IMR-90 (cell line): ENCODE measurements around the gene CCDC51. TPM values are rescaled to one million over a fixed set of nuclear protein-coding genes. Genes with fewer than 3 reads are reported as not detected.

Experiments
- ATAC-seq: fragments of 200-7000 bp; cut with Tn5 transposase; 2 replicates; pipeline ENCODE4 v1.9.1; 2020; ENCODE audit warnings: low read depth, mild to moderate bottlenecking, moderate library complexity
- BruUV-seq: library from RNA; stranded (reverse); fragments of 400-500 nt; replicated peaks from 2 replicates; lab custom pipeline; 2021; lab: Mats Ljungman, UMichigan
- CTCF ChIA-PET: fragments of 300-600 bp; formaldehyde crosslinking; extraction: SDS; loops from one replicate; lab custom pipeline; 2021; ENCODE audit warnings: antibody characterized with exemption; lab: Yijun Ruan, JAX
- POLR2A ChIA-PET: fragments of 300-600 bp; sonication (Branson Sonifier 250); formaldehyde crosslinking; loops from one replicate; lab custom pipeline; 2022; ENCODE audit warnings: antibody characterized with exemption; ENCODE audit not compliant: unreplicated experiment; lab: Charles Lee
- DNase-seq: peaks from one replicate; pipeline ENCODE4 v3.0.0; 2013
- H2AFZ ChIP-seq: replicated peaks from 2 replicates; pipeline ENCODE3; 2013; ENCODE audit warnings: low read length, mild to moderate bottlenecking; ENCODE audit not compliant: poor library complexity
- H2AK5ac ChIP-seq: 2 replicates; pipeline ENCODE4 v1.6.1; 2013; ENCODE audit warnings: low read depth, low read length, inconsistent platforms
- H2AK9ac ChIP-seq: replicated peaks from 2 replicates; pipeline ENCODE3; 2013; ENCODE audit warnings: mild to moderate bottlenecking, low read depth, low read length, moderate library complexity; ENCODE audit not compliant: poor library complexity
- H2BK120ac ChIP-seq: 2 replicates; pipeline ENCODE4 v1.6.1; 2013; ENCODE audit warnings: low read depth, low read length, inconsistent platforms
- H2BK15ac ChIP-seq: 3 replicates; pipeline ENCODE4 v1.6.1; 2013; ENCODE audit warnings: low read depth, low read length, inconsistent platforms
- H2BK20ac ChIP-seq: 2 replicates; pipeline ENCODE4 v1.6.1; 2013; ENCODE audit warnings: low read depth, mild to moderate bottlenecking, inconsistent platforms, low read length, moderate library complexity
- H2BK5ac ChIP-seq: 2 replicates; pipeline ENCODE4 v1.6.1; 2013; ENCODE audit warnings: mild to moderate bottlenecking, low read depth, low read length, inconsistent platforms; ENCODE audit not compliant: poor library complexity, severe bottlenecking
- H3K14ac ChIP-seq: replicated peaks from 2 replicates; pipeline ENCODE4 v1.6.1; 2013; ENCODE audit warnings: low read depth, low read length, inconsistent platforms
- H3K18ac ChIP-seq: 2 replicates; pipeline ENCODE4 v1.6.1; 2013; ENCODE audit warnings: low read depth, low read length, control low read depth
- H3K23ac ChIP-seq: 2 replicates; pipeline ENCODE4 v1.6.1; 2013; ENCODE audit warnings: low read depth, low read length, inconsistent platforms
- H3K27ac ChIP-seq: 2 replicates; pipeline ENCODE4 v1.5.1; 2013; ENCODE audit warnings: mild to moderate bottlenecking, control low read depth, low read length; ENCODE audit not compliant: insufficient read depth
- H3K27me3 ChIP-seq: 2 replicates; pipeline ENCODE4 v1.6.1; 2013; ENCODE audit warnings: low read length; ENCODE audit not compliant: control insufficient read depth, insufficient read depth
- H3K36me3 ChIP-seq: 2 replicates; pipeline ENCODE4 v1.6.1; 2013; ENCODE audit warnings: low read length, mixed read lengths; ENCODE audit not compliant: control insufficient read depth, insufficient read depth
- H3K4ac ChIP-seq: 2 replicates; pipeline ENCODE4 v1.6.1; 2013; ENCODE audit warnings: low read depth, low read length, inconsistent platforms
- H3K4me1 ChIP-seq: 2 replicates; pipeline ENCODE4 v1.6.1; 2013; ENCODE audit warnings: low read length, mixed read lengths; ENCODE audit not compliant: control insufficient read depth, insufficient read depth
- H3K4me2 ChIP-seq: 2 replicates; pipeline ENCODE4 v1.6.1; 2013; ENCODE audit warnings: low read depth, mild to moderate bottlenecking, control low read depth, low read length, moderate library complexity
- H3K4me3 ChIP-seq: 2 replicates; pipeline ENCODE4 v1.5.1; 2013; ENCODE audit warnings: low read depth, mild to moderate bottlenecking, control low read depth, low read length, moderate library complexity; ENCODE audit not compliant: insufficient read depth
- H3K56ac ChIP-seq: 2 replicates; pipeline ENCODE4 v1.6.1; 2013; ENCODE audit warnings: low read length, inconsistent platforms; ENCODE audit not compliant: insufficient read depth; ENCODE audit errors: extremely low read depth
- H3K79me1 ChIP-seq, 2 experiments: 2 replicates each; pipeline ENCODE4 v1.6.1; 2013; ENCODE audit warnings: low read length in 2 of 2, inconsistent platforms in 1 of 2, low read depth in 1 of 2
- H3K9ac ChIP-seq: 2 replicates; pipeline ENCODE4 v1.6.1; 2013; ENCODE audit warnings: low read depth, low read length, control low read depth
- H3K9me1 ChIP-seq: 2 replicates; pipeline ENCODE4 v1.6.1; 2013; ENCODE audit warnings: low read length, inconsistent platforms; ENCODE audit not compliant: insufficient read depth
- H3K9me3 ChIP-seq: 2 replicates; pipeline ENCODE4 v1.6.1; 2013; ENCODE audit warnings: low read length; ENCODE audit not compliant: control insufficient read depth, insufficient read depth
- H4K20me1 ChIP-seq: 2 replicates; pipeline ENCODE4 v1.6.1; 2013; ENCODE audit warnings: low read length, inconsistent platforms; ENCODE audit not compliant: insufficient read depth
- H4K5ac ChIP-seq: 2 replicates; pipeline ENCODE4 v1.6.1; 2013; ENCODE audit warnings: mild to moderate bottlenecking, low read depth, low read length, control low read depth
- H4K8ac ChIP-seq, 2 experiments: 2 replicates each; pipeline ENCODE4 v1.6.1; 2013; ENCODE audit warnings: low read depth in 2 of 2, low read length in 2 of 2, control low read depth in 1 of 2, inconsistent platforms in 1 of 2
- H4K91ac ChIP-seq: 2 replicates; pipeline ENCODE4 v1.6.1; 2013; ENCODE audit warnings: low read depth, low read length, inconsistent platforms; ENCODE audit not compliant: insufficient read depth
- MAFK ChIP-seq: IDR thresholded peaks from 2 replicates; pipeline ENCODE4 v1.6.1; 2012; ENCODE audit warnings: low read depth, low read length, improper control_type of control experiment
- RAD21 ChIP-seq: IDR thresholded peaks from 2 replicates; pipeline ENCODE4 v1.6.1; 2012; ENCODE audit warnings: low read length, improper control_type of control experiment
- SMC3 ChIP-seq: fragments of 150-350 bp; IDR thresholded peaks from 2 replicates; pipeline ENCODE4 v1.6.1; 2016; ENCODE audit warnings: low read depth, mild to moderate bottlenecking, antibody characterized with exemption, low read length, moderate library complexity
- WGBS, 2 experiments: methylation state at CpG; one replicate each; pipeline versions ENCODE4 v1.1.5 to v1.1.7; 2013; ENCODE audit warnings: missing lambda C conversion rate in 2 of 2; ENCODE audit not compliant: insufficient read length in 1 of 2; ENCODE audit errors: extremely low coverage in 2 of 2; 5-methylcytosine and 5-hydroxymethylcytosine counted together
- dilution Hi-C: fragments of 300-500 bp; cut with HindIII; formaldehyde crosslinking; loops from one replicate; pipeline ENCODE4 v1.14.3; 2018; ENCODE audit warnings: low sequenced_read_pairs; ENCODE audit not compliant: unreplicated experiment
- in situ Hi-C: fragments of 300-500 bp; cut with MboI; formaldehyde crosslinking; loops from 3 replicates; pipeline ENCODE4 v1.14.3; 2019; ENCODE audit warnings: low sequenced_read_pairs, inconsistent platforms, mixed read lengths
- intact Hi-C: fragments of 100-400 bp; cut with micrococcal nuclease; formaldehyde crosslinking; loops from 2 replicates; pipeline ENCODE4 v1.10.0; 2022
- polyA plus RNA-seq, 3 experiments: library from polyadenylated mRNA; depleted of rRNA; stranded (reverse); fragments of >200 nt; gene quantifications; 2 replicates each; pipeline ENCODE4 v1.2.3, GENCODE V29; 2012; ENCODE audit warnings: low replicate concordance in 1 of 3
- total RNA-seq: library from RNA; depleted of rRNA; stranded (reverse); fragments of >200 nt; gene quantifications from 2 replicates; pipeline ENCODE4 v1.2.3, GENCODE V29; 2012
- TF ChIP-seq, protein P1 (sequence below): conservative IDR thresholded peaks from 2 replicates; pipeline ENCODE4 v1.5.1; 2012; ENCODE audit warnings: mild to moderate bottlenecking, low read depth, low read length, improper control_type of control experiment

Gene CCDC51
- total and polyA plus RNA-seq, 2 of the 4 experiments (the other 2 are of a cell fraction) = 11.0 to 16.1 TPM

DNA sequence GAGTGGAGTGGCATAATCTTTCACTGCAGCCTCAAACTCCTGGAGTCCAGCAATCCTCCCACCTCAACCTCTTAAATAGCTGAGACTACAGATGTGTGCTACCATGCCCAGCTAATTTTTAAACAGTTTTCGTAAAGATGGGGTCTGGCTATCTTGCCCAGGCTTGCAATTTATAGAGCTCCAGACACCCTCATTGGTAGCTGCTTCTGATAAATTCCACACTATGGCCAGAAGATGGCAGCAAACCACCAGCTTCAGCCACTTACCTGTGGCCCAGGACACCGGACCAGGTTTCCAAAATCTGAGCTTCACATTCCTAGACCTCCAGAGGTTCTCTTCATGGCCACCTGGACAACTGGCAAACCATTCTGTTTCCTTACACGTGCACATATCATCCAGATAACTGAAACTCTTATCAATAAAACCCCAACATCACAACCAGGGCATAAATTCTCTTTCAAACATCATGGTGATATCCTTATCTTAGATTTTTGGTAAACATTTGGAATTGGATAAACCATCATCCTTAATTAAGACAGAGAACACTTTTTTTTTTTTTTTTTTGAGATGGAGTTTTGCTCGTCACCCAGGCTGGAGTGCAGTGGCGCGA is 39.0 kb downstream of the CCDC51 start:
- Histone ChIP-seq H2AK9ac (no peak overlapping the region), H3K4me3 (no peak overlapping the region), H3K9me1 (peaks cover 7% of the 10 kb centered on the region; the same call in 1 of the 2 replicates), H3K9ac (no peak overlapping the region), H4K8ac (no peak overlapping the region), H2BK5ac (no peak overlapping the region), H3K79me1 (no peaks in the 10 kb centered on the region), H4K5ac (no peak overlapping the region), H3K56ac (no peak overlapping the region), H3K9me3 (no peaks in the 10 kb centered on the region), H3K14ac (no peak overlapping the region), H2AK5ac (no peak overlapping the region), H3K18ac (no peak overlapping the region), H3K4me2 (no peak overlapping the region), H3K4me1 (peaks cover 7% of the 10 kb centered on the region), H3K23ac (no peak overlapping the region), H3K27me3 (no peaks in the 10 kb centered on the region; the same call in 1 of the 2 replicates), H3K4ac (no peak overlapping the region), H4K20me1 (no peaks in the 10 kb centered on the region), H4K91ac (no peak overlapping the region), H2AFZ (no peak overlapping the region), H2BK20ac (no peak overlapping the region), H2BK15ac (no peak overlapping the region), H2BK120ac (no peak overlapping the region), H3K27ac (no peak overlapping the region), H3K36me3 (peaks cover 20% of the 10 kb centered on the region; the same call in 1 of the 2 replicates)
- intact Hi-C loops (no loop called here), dilution Hi-C loops (no loop called here), in situ Hi-C loops (loop anchor here (5.0 kb wide), 1 partner anchor 36 kb away; no protein-coding TSS in a partner anchor)
- POLR2A ChIA-PET = interaction anchor here (0.7 kb wide), 1 partner anchor 35 kb away, joined by 4 read pairs; no protein-coding TSS in a partner anchor
- ATAC-seq = peak; percentile 26; the same call in 1 of the 2 replicates
- 70% methylated on average over 1 of the region's 6 CpGs; no CpG with 5 or more reads in 1 of the 2 experiments for WGBS, 2 experiments
- DNase-seq = peak; percentile 51
- CTCF ChIA-PET = interaction anchor here (0.7 to 4.8 kb wide), 6 partner anchors 14 to 404 kb away, joined by 3 to 65 read pairs (median 9); partner anchors contain the start of genes CCDC51, PLXNB1 and TMA7
- TF ChIP-seq RAD21 (peak; percentile 80), MAFK (no peak), SMC3 (peak; percentile 46)
- TF ChIP-seq, protein P1, sequence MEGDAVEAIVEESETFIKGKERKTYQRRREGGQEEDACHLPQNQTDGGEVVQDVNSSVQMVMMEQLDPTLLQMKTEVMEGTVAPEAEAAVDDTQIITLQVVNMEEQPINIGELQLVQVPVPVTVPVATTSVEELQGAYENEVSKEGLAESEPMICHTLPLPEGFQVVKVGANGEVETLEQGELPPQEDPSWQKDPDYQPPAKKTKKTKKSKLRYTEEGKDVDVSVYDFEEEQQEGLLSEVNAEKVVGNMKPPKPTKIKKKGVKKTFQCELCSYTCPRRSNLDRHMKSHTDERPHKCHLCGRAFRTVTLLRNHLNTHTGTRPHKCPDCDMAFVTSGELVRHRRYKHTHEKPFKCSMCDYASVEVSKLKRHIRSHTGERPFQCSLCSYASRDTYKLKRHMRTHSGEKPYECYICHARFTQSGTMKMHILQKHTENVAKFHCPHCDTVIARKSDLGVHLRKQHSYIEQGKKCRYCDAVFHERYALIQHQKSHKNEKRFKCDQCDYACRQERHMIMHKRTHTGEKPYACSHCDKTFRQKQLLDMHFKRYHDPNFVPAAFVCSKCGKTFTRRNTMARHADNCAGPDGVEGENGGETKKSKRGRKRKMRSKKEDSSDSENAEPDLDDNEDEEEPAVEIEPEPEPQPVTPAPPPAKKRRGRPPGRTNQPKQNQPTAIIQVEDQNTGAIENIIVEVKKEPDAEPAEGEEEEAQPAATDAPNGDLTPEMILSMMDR = peak; percentile 65
- BruUV-seq = no TSS peak
